Stimulated activated CD8-positive, alpha-beta memory T cell treated with anti-CD3 and anti-CD28 coated beads, Interleukin-15, amount 100 ng/mL, for 4 hours (primary cell): ENCODE data around the gene INKA2.

ENCODE experiments used
- DNase-seq, 2 donors: peaks; one replicate each; pipeline ENCODE4 v3.0.0-alpha.2; 2020; ENCODE audit warnings: low read depth in 2 of 2

Gene INKA2

GRCh38 chr1:111739194-111739924 lies at the start of gene INKA2:
Gene INKA2 (minus strand): TSS chr1:111739395. CDS start chr1:111739242, 153 bp downstream.
- DNase-seq = peak in 1 of 2 donors; percentile 56

GRCh38 chr1:111786669-111787207 lies 47.5 kb upstream of the INKA2 start:
- DNase-seq = no peak

GRCh38 chr1:111784273-111784901 lies 45.2 kb upstream of the INKA2 start:
- no peak for DNase-seq

GRCh38 chr1:111779546-111779945 lies 40.4 kb upstream of the INKA2 start:
- DNase-seq = no peak

- no peak for DNase-seq
These were observed 39.4 kb upstream of the INKA2 start for GRCh38 chr1:111778541-111779051.

- no peak for DNase-seq
These were observed 38.9 kb upstream of the INKA2 start for GRCh38 chr1:111778066-111778465.

GRCh38 chr1:111777301-111777700 lies 38.1 kb upstream of the INKA2 start:
- DNase-seq = no peak

- no peak for DNase-seq
These were observed 37.7 kb upstream of the INKA2 start for GRCh38 chr1:111776861-111777260.

GRCh38 chr1:111776391-111776790 lies 37.2 kb upstream of the INKA2 start:
- no peak for DNase-seq

GRCh38 chr1:111775966-111776365 lies 36.8 kb upstream of the INKA2 start:
- no peak for DNase-seq

GRCh38 chr1:111770916-111771315 lies 31.7 kb upstream of the INKA2 start:
- no peak for DNase-seq

- peak in 1 of 2 donors; percentile 13 for DNase-seq
These were observed 30.4 kb upstream of the INKA2 start for GRCh38 chr1:111769517-111770146.

- no peak for DNase-seq
These were observed 29.4 kb upstream of the INKA2 start for GRCh38 chr1:111768625-111769024.

- DNase-seq = no peak
These were observed 28.8 kb upstream of the INKA2 start for GRCh38 chr1:111768023-111768422.

- DNase-seq = no peak
These were observed 23.1 kb upstream of the INKA2 start for GRCh38 chr1:111762332-111762731.

GRCh38 chr1:111761717-111762116 lies 22.5 kb upstream of the INKA2 start:
- DNase-seq = no peak

GRCh38 chr1:111758373-111758772 lies 19.2 kb upstream of the INKA2 start:
- no peak for DNase-seq

GRCh38 chr1:111756124-111756513 lies 16.9 kb upstream of the INKA2 start:
- DNase-seq = no peak

- peak; percentile 87 to 90 for DNase-seq
These were observed 16.3 kb upstream of the INKA2 start, which contains the start of gene DDX20 for GRCh38 chr1:111755331-111756123. Gene DDX20 (plus strand): TSS chr1:111755901. CDS start chr1:111755925, 24 bp downstream.

GRCh38 chr1:111754984-111755330 lies 15.8 kb upstream of the INKA2 start:
- peak in 1 of 2 donors; percentile 17 for DNase-seq

GRCh38 chr1:111751906-111752575 lies 12.8 kb upstream of the INKA2 start:
- no peak for DNase-seq
